T-helper 2 cell treated with Interferon-gamma antibody and Interleukin-4, amounts not matched to agents 5 μg/mL and 100 μg/mL, for 36 hours (primary cell): Measurements from ENCODE around the gene KCNK17.

ENCODE experiments used
- DNase-seq: peaks from one replicate; pipeline ENCODE4 v3.0.0; 2021; ENCODE audit warnings: low spot score
- H3K27ac Mint-ChIP-seq: one replicate; pipeline ENCODE4 v1.8.0; 2021; ENCODE audit warnings: mild to moderate bottlenecking, mixed read lengths
- H3K27me3 Mint-ChIP-seq: one replicate; pipeline ENCODE4 v1.8.0; 2021; ENCODE audit warnings: low read depth, mixed read lengths
- H3K36me3 Mint-ChIP-seq: one replicate; pipeline ENCODE4 v1.8.0; 2021; ENCODE audit warnings: low read depth, mixed read lengths
- H3K4me1 Mint-ChIP-seq: one replicate; pipeline ENCODE4 v1.8.0; 2021; ENCODE audit warnings: low read depth, mixed read lengths
- H3K4me3 Mint-ChIP-seq: one replicate; pipeline ENCODE4 v1.8.0; 2022; ENCODE audit warnings: mild to moderate bottlenecking, moderate library complexity, mixed read lengths
- H3K9me3 Mint-ChIP-seq: one replicate; pipeline ENCODE4 v1.8.0; 2021; ENCODE audit warnings: mixed read lengths

The KCNK17 gene

GRCh38 chr6:39281312-39281980, 32.8 kb downstream of the KCNK17 start:
- Mint-ChIP-seq H3K27me3 (peaks cover 11% of the 10 kb centered on the region), H3K36me3 (no peaks in the 10 kb centered on the region), H3K4me3 (no peak overlapping the region), H3K9me3 (no peaks in the 10 kb centered on the region), H3K27ac (no peak overlapping the region), H3K4me1 (no peaks in the 10 kb centered on the region)
- no peak for DNase-seq

GRCh38 chr6:39280247-39280731, 33.9 kb downstream of the KCNK17 start:
- no peaks in the 10 kb centered on the region for H3K9me3 Mint-ChIP-seq
- peaks cover 11% of the 10 kb centered on the region for H3K27me3 Mint-ChIP-seq
- no peak overlapping the region for H3K4me3 Mint-ChIP-seq
- no peaks in the 10 kb centered on the region for H3K4me1 Mint-ChIP-seq
- no peak for DNase-seq
- no peaks in the 10 kb centered on the region for H3K36me3 Mint-ChIP-seq
- no peak overlapping the region for H3K27ac Mint-ChIP-seq

- DNase-seq, result no peak
- Mint-ChIP-seq H3K27ac (no peak overlapping the region), H3K27me3 (peaks cover 11% of the 10 kb centered on the region), H3K36me3 (no peaks in the 10 kb centered on the region), H3K4me1 (no peaks in the 10 kb centered on the region), H3K4me3 (no peak overlapping the region), H3K9me3 (no peaks in the 10 kb centered on the region)
Measured at GRCh38 chr6:39279539-39279938, 34.7 kb downstream of the KCNK17 start.

- H3K4me1 Mint-ChIP-seq, result no peaks in the 10 kb centered on the region
- no peak overlapping the region for H3K4me3 Mint-ChIP-seq
- H3K36me3 Mint-ChIP-seq, result no peaks in the 10 kb centered on the region
- H3K27ac Mint-ChIP-seq, result no peak overlapping the region
- no peaks in the 10 kb centered on the region for H3K9me3 Mint-ChIP-seq
- DNase-seq, result no peak
- peaks cover 11% of the 10 kb centered on the region for H3K27me3 Mint-ChIP-seq
Measured at GRCh38 chr6:39276379-39276995, 37.7 kb downstream of the KCNK17 start.

- H3K36me3 Mint-ChIP-seq, result no peaks in the 10 kb centered on the region
- no peak for DNase-seq
- H3K27me3 Mint-ChIP-seq, result peaks cover 11% of the 10 kb centered on the region
- H3K4me1 Mint-ChIP-seq, result no peaks in the 10 kb centered on the region
- H3K27ac Mint-ChIP-seq, result no peak overlapping the region
- no peak overlapping the region for H3K4me3 Mint-ChIP-seq
- H3K9me3 Mint-ChIP-seq, result no peaks in the 10 kb centered on the region
Measured at GRCh38 chr6:39274903-39275302, 39.3 kb downstream of the KCNK17 start.

GRCh38 chr6:39274471-39274870, 39.7 kb downstream of the KCNK17 start:
- Mint-ChIP-seq H3K27me3 (peaks cover 11% of the 10 kb centered on the region), H3K4me1 (no peaks in the 10 kb centered on the region), H3K9me3 (no peaks in the 10 kb centered on the region), H3K27ac (no peak overlapping the region), H3K4me3 (no peak overlapping the region), H3K36me3 (no peaks in the 10 kb centered on the region)
- no peak for DNase-seq

- no peaks in the 10 kb centered on the region for H3K4me1 Mint-ChIP-seq
- H3K27ac Mint-ChIP-seq, result no peak overlapping the region
- H3K36me3 Mint-ChIP-seq, result no peaks in the 10 kb centered on the region
- no peak overlapping the region for H3K4me3 Mint-ChIP-seq
- no peaks in the 10 kb centered on the region for H3K9me3 Mint-ChIP-seq
- no peak for DNase-seq
- peaks cover 11% of the 10 kb centered on the region for H3K27me3 Mint-ChIP-seq
Measured at GRCh38 chr6:39273406-39273821, 40.8 kb downstream of the KCNK17 start.

GRCh38 chr6:39269961-39270360, 44.3 kb downstream of the KCNK17 start:
- DNase-seq, result no peak
- peaks cover 2% of the 10 kb centered on the region for H3K4me1 Mint-ChIP-seq
- H3K27ac Mint-ChIP-seq, result no peak overlapping the region

GRCh38 chr6:39268721-39269120, 45.5 kb downstream of the KCNK17 start:
- Mint-ChIP-seq H3K36me3 (no peaks in the 10 kb centered on the region), H3K27me3 (peaks cover 3% of the 10 kb centered on the region), H3K4me1 (peaks cover 3% of the 10 kb centered on the region), H3K27ac (no peak overlapping the region), H3K4me3 (no peak overlapping the region), H3K9me3 (no peaks in the 10 kb centered on the region)
- DNase-seq, result no peak

More at GRCh38 chr6:39269961-39270360, 44.3 kb downstream of the KCNK17 start:
- Mint-ChIP-seq H3K36me3 (no peaks in the 10 kb centered on the region), H3K27me3 (peaks cover 3% of the 10 kb centered on the region), H3K9me3 (no peaks in the 10 kb centered on the region), H3K4me3 (no peak overlapping the region)

- Mint-ChIP-seq H3K4me1 (peaks cover 5% of the 10 kb centered on the region), H3K4me3 (no peak overlapping the region)
Measured at GRCh38 chr6:39268171-39268570, 46.0 kb downstream of the KCNK17 start.

GRCh38 chr6:39266782-39267355, 47.4 kb downstream of the KCNK17 start:
- H3K27me3 Mint-ChIP-seq, result peaks cover 3% of the 10 kb centered on the region
- H3K4me3 Mint-ChIP-seq, result no peak overlapping the region
- H3K27ac Mint-ChIP-seq, result no peak overlapping the region

More at GRCh38 chr6:39268171-39268570, 46.0 kb downstream of the KCNK17 start:
- H3K27me3 Mint-ChIP-seq, result peaks cover 3% of the 10 kb centered on the region
- H3K27ac Mint-ChIP-seq, result no peak overlapping the region
- H3K36me3 Mint-ChIP-seq, result no peaks in the 10 kb centered on the region
- H3K9me3 Mint-ChIP-seq, result no peaks in the 10 kb centered on the region
- DNase-seq, result no peak

GRCh38 chr6:39266375-39266774, 47.8 kb downstream of the KCNK17 start:
- Mint-ChIP-seq H3K27ac (no peak overlapping the region), H3K4me3 (no peak overlapping the region), H3K9me3 (no peaks in the 10 kb centered on the region), H3K36me3 (no peaks in the 10 kb centered on the region), H3K4me1 (peaks cover 5% of the 10 kb centered on the region), H3K27me3 (peaks cover 3% of the 10 kb centered on the region)
- DNase-seq, result no peak

More at GRCh38 chr6:39266782-39267355, 47.4 kb downstream of the KCNK17 start:
- H3K9me3 Mint-ChIP-seq, result no peaks in the 10 kb centered on the region
- H3K36me3 Mint-ChIP-seq, result no peaks in the 10 kb centered on the region
- no peak for DNase-seq
- H3K4me1 Mint-ChIP-seq, result peaks cover 5% of the 10 kb centered on the region

GRCh38 chr6:39263303-39264037, 50.7 kb downstream of the KCNK17 start:
- Mint-ChIP-seq H3K36me3 (no peaks in the 10 kb centered on the region), H3K9me3 (no peaks in the 10 kb centered on the region), H3K4me3 (no peak overlapping the region), H3K27me3 (peaks cover 9% of the 10 kb centered on the region), H3K4me1 (peaks cover 5% of the 10 kb centered on the region), H3K27ac (peak overlapping the region; percentile 24)
- peak; percentile 29 for DNase-seq

GRCh38 chr6:39261751-39262150, 52.5 kb downstream of the KCNK17 start:
- no peaks in the 10 kb centered on the region for H3K9me3 Mint-ChIP-seq
- H3K4me1 Mint-ChIP-seq, result peaks cover 4% of the 10 kb centered on the region
- no peak overlapping the region for H3K4me3 Mint-ChIP-seq
- no peaks in the 10 kb centered on the region for H3K36me3 Mint-ChIP-seq
- no peak for DNase-seq
- H3K27me3 Mint-ChIP-seq, result peaks cover 7% of the 10 kb centered on the region
- H3K27ac Mint-ChIP-seq, result no peak overlapping the region
